NCI-H524 treated with DMSO at 0.1 percent for 48 hours (cell line): ENCODE measurements around the gene NNT.
"Not testable (repeated sequence)": the region's sequence is repeated elsewhere in the genome, so short reads cannot be mapped to it uniquely, and the experiment has no call there.

Source experiments
- DNase-seq: peaks from one replicate; lab custom pipeline; 2025; lab: John Stamatoyannopoulos, UW

NNT gene

DNA sequence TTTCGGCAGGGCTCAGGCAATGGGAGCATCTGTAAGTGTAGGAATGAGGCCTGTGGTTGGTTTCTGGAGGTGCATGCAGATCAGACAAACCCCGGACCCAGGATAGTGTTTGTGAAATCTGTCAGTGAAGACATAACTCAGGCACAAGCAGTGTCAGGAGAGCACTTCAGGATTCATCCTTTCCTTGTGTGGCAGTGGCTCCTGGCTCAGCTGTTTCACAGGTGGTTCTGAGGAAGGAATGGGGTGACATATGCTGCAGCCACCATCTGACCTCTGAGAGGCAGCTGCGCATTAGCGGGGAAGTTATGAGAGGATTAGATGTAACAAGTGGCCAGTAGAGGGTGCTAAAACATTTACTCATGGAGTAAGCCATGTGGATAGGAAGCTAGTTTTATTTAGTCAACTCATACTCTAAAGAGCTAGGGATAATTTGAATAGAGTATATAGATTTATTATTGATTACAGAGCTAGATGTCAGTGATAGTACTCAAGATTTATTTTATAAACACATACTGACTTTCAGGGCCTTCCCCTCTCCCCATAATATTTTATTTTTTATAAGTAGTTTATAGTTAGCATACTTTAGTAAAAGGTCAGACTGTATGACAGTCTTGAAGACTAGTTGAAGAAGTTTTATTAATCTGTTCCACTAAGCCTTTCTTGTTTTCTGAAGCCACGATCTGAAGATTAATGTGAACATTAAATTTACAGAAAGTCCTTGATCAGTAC, 28.4 kb downstream of the NNT start:
- DNase-seq: peak; percentile 99

DNA sequence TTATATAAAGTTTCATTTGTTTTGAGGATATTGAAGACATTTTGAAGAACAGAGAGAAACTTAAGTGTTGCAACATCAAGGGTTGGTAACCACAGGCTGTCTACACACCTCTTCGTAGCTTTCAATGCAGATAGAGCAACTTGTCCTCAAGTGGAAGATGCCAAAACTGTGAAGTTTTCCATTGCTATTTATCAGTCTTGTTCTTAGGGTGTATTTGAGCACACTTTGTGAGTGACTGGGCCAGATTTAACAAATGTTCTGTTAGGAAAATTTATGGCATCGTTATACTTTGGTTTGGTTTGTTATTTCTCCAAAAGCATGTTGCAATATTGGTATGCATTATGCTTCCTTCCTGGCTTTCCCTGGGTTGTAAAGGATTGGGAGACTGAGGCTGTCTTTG, 31.6 kb downstream of the NNT start:
- no peak for DNase-seq

DNA sequence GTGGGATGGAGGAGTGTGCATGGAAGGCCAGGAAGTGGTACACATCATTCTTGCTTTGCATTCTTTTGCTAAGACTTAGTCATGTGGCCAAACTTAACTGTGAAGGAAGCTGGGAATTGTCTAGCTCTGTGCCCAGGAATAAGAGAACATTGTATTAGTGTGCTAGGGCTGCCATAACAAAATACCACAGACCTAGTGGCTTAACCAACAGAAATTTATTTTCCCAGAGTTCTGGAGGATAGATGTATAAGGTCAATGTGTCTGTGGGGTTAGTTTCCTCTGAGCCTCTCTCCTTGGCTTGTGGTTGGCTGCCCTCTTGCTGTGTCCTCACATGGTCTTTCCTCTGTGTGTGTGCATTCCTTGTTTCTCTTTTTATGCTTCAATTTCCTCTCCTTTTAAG, 32.4 kb downstream of the NNT start:
- DNase-seq: no peak

DNA sequence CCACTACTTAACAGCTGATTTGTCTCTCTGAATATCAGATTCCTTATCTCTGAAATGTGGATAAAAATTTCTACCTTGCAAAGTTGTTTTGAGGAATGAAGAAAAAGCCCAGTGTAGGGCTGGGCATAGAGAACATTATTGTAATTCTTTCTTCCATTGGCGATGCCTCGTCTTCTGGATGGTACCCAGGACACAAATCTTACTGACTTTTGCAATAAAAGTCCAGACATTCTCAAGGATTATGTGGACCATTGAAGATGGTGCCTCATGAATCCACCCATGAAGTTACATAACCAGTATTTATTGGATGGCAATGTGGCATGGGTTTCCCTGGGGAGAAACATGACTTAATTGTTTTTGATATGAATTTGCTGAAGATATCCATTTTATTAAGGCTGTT, 33.1 kb downstream of the NNT start:
- DNase-seq: no peak

DNA sequence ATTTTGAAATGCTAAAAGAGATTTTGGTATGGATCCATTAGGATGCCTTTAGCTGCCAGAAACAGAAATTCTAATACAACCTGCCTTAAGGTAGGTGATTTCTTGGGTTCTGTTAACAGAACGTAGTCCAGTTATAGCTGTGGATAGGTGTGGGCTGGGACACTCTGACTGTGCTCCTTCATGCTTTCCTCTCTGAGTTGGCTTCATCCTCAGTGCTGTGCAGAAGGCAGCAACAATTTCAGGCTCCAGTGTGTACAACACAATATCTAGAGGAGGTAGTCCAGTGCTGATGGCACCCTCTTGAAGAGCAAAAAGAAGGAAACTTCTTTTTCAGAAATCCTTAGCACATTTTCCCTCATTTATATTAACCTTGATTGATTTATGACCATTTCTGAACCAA, 34.4 kb downstream of the NNT start:
- DNase-seq: no peak

DNA sequence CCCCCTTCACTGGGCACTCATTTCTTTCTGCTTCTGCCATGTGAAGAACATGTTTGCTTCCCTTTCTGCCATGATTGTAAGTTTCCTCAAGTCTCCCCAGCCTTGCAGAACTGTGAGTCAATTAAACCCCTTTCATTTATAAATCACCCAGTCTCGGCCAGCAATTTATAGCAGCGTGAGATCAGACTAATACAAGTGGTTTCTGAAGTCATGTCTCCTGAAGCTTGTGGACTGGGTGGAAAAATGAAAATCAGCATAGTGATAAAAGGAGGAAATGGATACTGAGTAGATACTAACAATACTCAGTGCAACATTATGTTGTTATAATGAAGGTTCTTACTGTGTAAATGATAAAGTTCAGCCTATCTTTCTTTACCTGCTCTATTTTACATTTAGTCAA, 35.1 kb downstream of the NNT start:
- no peak for DNase-seq

DNA sequence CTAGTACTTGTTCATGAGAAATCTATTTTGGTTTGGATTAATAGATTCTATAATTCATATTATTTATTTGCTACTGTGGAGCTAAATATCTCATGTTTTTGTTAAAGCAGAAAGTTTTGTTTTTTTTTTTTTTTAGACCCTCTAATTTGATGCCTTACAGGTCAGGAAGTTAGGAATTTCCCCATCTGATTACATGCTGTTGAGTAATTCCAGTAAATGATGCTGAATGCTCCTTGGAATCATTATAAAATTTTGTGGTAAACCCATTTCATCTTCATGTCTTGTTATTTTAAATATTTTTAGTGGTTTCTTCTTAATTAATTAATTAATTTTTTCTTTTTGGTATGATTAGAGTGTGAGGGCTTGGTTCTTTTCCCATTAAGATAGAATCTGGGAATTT, 35.6 kb downstream of the NNT start:
- no peak for DNase-seq

DNA sequence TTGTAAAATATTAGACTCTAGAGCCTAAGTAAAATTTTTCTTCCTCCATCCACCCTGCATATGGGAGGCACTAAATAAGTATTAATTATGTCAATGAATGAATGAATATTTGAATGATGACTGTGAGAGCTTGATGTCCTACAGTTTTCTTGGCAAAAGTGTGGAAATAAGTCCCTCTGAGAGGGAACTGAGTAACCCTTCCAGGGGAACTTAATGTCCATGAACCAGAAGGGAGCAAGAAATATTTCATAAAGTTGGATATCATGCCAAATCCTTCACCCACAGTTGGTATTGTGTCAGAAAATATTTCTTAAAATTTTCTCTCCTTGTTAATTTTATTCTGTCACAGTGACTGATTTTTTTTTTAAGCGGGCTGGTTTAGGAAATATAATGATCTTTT, 36.6 kb downstream of the NNT start:
- no peak for DNase-seq

DNA sequence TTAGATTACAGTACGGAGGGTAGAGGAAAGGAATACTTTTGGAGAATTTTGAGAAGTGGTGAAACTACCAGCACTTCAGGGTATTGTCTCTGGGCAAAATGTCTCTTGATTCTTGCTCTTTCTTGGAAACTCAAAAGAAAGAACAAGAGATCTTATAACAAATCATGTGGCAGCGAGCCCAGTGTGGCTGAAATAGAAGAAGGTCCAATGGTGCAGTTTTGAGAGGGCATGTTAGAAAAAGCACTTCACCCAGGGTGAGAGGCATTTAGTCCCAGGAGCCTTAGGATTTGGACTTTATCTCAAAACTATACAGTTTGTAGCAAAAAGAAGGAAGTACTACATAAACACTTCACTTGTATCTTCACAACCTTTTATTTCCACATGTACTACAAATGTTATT, 39.4 kb downstream of the NNT start:
- no peak for DNase-seq

DNA sequence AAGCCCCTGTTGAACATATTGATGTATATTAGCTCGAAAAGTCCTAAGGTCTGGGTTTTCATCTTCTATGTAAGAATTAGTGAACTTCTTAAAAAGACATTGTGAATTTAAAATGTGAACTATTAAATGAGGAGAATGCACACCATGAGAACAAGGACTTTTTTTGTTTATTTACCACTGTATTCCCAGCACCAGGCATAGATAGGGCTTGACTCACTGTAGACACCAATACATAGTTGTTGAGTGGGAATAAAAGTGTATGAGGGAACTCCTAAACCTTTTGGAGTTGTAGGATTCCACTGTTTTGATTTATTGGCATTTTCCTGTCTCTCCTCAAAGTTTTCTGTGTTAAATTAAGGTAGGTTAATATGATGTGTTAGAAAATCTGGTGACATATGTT, 40.3 kb downstream of the NNT start:
- DNase-seq: no peak

DNA sequence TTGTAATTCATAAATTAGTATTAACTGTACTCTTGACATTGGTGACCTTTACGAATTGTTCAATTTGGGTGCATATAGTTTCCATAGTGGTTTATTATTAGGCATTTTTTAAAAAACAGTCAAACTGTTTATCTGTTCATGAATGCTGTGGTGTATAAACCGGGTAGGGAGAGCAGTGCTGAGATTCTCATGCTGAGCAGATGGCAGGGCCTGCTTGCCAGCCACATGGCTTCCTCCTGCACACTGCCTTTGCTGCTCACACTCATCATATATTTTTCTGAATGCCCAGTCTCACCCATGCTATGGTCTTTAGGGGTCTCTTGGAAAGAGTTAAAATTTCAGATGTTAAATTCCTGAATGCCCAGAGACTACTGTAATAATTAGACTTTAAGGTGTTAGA, 40.8 kb downstream of the NNT start:
- DNase-seq: peak; percentile 64

DNA sequence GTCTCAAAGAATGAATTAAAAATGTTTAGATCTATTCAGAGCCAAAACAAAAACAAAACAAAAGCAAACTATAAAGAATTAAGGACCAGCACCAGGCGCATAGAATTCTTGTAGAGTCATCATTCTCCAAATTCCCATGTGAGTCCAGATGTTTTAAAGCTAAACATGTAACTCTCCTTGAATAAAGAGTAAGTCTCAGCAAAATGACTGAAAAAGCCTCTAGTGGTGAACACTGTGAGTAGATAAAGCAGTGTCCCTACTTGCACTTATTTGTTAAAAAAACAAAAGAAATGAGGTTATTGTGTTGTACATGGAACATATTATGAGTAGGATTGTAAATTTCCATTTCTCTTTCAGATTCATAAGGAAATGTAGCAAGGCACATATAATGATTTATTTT, 44.0 kb downstream of the NNT start:
- no peak for DNase-seq

DNA sequence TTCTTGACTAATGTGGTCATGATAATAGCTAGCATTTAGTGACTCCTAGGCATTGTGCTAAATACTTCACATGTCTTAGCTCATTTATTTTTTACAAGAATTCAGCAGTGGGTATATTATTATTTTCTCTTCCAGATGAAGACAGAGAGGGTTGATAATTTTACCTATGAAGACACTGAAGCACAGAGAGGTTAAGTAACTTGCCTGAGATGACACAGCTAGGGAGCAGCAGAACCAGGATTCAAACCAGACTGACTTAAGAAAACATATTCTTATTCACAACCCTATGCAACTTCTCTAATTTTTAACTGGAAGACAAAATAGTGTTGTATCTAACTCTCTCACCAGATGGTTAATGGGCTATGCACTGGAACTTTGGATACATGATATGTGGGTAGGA, 44.8 kb downstream of the NNT start:
- DNase-seq: no peak

DNA sequence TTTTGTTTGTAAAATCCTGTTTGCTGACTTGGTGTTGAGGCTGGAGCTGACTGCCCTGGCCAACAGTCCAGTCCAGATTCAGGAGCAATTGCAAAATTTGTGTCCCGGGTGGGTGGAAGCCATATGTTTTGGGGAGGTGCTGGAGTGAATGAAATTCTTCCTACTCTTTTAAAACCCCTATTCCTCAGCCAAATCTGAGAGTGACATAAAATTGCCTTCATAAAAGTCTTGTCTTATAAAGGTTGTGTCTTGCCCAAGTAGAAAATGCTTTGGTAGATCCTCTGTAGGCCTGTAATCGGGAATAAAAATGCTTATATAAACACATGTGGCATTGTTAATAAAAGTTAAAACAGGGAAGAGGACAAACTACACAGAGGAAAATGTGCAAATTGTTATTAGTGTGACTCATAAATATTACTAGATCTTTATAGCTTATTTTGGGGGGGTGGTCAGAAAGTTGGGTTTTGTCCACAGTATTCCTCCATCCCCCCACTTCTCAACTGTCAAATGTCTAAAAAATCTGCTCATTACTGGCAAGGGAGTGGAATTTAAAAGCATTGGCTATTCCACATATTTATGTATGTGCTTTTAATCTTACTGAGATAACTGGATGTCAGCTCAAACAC, 45.6 kb downstream of the NNT start:
- DNase-seq: no peak

DNA sequence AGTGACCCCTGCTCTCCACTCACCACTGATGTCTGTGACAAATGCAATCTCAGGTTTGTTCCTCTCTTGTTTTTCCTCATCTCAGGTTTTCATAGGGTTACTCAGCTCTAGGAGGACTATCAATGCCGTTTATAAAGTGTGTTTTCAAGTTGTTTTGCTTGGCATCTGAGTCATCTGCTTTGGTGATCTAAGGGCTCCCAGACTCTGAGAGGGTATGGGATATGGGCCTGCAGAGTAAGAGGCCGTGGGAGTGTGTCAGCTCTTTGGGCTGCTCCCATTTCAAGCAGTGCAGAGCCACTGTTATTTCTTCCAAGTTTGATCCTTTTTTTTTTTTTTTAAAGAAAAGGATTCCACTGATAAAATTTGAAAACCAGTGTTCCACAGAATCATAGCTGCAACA, 46.3 kb downstream of the NNT start:
- DNase-seq: no peak

DNA sequence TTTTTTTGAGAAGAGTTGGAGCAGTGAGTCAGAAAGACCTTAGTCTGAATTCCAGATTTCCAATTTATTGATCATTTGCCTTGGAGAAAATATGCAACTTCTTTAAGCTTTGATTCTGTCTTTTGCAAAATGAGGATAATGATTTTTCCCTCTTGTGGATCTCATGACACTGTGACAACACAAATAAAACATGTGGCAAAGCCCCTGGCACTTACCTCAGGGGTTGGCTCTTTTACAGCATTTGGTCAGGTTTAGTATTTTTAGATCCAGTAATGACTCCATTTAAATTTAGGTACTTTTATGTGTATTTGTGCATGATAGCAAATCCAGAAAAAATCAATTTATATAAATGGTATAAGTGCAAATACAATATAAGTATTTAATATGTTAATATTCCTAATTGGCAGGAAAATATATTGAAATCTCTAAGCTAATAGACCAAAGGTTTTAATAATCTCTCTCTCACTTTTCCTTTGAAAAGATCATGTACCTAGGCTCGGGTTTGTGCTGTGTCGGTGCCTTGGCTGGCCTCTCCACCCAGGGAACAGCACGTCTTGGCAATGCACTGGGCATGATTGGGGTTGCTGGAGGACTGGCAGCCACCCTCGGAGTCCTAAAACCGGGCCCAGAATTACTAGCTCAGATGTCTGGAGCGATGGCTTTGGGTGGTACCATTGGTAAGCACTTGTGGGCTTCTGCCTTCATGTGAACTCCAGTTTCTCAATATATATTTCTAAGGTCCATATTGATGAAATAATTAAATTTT, 49.7 kb downstream of the NNT start:
- no peak for DNase-seq

DNA sequence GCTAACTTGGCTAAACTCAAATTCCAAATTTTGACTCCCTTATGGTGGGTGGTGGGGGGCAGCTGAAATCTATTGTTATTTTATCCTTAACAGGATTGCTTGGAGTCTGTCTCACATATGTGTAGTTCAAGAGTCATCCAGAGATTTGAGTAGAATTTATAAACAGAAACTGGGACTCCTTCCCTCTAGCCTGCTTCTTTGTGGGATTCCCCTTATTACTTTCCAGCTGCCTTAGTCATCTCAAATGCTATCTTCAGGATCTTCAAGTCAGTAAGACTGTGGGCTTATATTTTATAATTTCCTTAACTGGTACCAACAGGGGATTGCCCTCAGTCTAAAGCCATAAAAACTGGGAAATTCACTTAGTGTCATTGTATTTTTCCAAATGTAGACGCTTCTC, 55.5 kb downstream of the NNT start:
- no peak for DNase-seq

DNA sequence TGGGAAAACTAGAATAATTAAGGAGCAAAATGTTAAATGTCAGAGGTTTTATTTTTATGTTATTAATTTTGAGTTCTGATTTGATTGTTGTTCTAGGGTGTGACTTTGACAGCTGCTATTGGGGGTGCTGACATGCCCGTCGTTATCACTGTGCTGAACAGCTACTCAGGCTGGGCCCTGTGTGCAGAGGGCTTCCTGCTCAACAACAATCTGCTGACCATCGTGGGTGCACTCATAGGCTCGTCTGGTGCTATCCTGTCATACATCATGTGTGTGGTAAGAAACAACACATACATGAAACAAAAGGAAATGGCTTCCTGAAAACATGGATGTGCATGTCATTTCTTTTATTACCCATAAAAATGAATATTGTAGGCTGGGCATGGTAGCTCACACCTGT, 56.1 kb downstream of the NNT start:
- DNase-seq: no peak

DNA sequence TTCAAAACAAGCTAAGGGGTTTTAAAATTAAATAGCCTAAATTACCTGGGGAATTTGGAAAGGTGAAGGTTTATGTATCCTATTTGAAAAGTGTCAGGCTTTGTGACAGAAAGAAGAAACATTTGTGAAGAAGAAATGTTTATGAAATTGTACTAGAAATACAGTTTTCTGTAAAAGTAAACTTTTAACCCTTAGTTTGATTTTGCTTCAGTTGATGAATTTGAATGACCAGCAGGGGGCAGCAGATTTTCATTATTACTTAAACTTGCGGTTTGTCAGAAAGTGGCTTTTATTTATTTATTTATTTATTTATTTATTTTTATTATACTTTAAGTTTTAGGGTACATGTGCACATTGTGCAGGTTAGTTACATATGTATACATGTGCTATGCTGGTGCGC, 58.1 kb downstream of the NNT start:
- peak; percentile 13 for DNase-seq

DNA sequence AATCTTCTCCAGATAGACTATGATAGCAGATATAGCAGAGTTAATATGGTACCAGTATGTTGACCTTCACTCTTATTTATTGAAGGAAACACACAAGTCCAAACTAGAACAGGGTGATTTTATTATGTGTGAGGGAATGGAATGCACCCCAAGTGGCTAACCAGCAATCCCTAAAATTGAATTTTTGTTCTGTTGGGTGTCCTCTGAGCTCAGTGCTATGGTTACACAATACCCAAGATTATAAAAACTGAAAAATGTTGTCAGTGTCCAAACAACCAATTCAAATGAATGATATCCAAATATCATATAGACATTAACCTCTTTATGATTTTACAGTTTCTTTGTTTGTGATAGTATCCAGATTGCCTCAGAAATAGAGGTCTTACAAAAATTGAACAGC, 60.9 kb downstream of the NNT start:
- no peak for DNase-seq

DNA sequence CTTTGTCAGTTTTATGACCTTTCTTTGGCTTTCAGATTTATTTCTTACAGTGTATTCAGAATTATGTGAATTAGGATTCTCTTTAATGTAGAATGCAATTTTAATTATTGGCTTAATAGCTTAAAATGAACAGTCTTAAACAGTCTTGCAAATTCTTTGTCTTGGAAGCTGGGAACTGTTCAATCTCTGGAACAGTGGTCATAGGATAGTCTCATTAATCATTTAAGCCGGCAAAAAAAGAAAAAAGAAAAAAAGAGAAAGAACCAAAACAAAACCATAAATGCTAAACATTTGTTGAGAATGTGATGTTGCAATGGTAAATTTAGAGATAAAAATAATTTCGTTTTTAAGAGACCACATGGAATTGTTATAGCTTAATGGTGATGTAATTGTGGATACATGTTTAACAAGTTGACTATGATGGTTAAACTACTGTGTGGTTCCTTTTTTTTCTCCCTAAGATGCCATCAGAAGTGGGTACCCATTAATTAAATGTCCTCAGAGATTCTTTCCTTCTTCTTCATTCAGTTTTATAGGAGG, 61.6 kb downstream of the NNT start:
- no peak for DNase-seq

DNA sequence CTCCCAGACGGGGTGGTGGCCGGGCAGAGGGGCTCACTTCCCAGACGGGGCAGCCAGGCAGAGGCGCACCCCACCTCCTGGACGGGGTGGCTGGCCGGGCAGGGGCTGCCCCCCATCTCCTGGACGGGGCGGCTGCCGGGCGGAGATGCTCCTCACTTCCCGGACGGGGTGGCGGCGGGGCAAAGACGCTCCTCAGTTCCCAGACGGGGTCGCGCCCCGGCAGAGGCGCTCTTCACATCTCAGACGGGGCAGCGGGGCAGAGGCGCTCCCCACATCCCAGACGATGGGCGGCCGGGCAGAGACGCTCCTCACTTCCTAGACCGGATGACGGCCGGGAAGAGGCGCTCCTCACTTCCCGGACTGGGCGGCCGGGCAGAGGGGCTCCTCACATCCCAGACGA, 62.8 kb downstream of the NNT start:
- DNase-seq: not testable (repeated sequence)

DNA sequence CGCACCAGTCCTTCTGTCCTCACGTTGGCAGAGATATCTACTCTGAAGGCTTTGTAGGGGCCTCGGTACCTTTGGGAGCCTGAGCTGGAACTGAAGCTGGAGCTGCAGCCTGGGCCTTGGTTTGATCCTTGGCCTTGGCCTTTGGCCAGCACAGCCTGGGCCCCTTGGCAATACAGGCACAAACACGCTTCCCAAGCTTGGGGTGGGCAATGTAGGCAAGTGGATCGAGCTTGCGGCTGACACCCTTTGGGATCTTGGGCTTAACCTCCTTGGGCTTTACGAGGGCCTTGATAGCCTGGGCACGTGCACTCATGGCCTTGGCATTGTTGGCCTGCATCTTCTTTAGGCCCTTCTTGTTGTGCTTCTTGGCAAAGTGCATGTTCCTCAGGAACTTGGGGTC, 63.7 kb downstream of the NNT start:
- DNase-seq: not testable (repeated sequence)
